HG02852 (cell line): ENCODE measurements around the gene RELN.
"Not testable (repeated sequence)": the region's sequence is repeated elsewhere in the genome, so short reads cannot be mapped to it uniquely, and the experiment has no call there.

Experiments used
- ATAC-seq: cut with Tn5 transposase; IDR thresholded peaks from one replicate; pipeline ENCODE4 v1.9.1; 2021; ENCODE audit warnings: mild to moderate bottlenecking, moderate library complexity; ENCODE audit not compliant: unreplicated experiment

Gene RELN

GRCh38 chr7:103795787-103796186 lies 193.7 kb downstream of the RELN start:
- no peak for ATAC-seq

DNA sequence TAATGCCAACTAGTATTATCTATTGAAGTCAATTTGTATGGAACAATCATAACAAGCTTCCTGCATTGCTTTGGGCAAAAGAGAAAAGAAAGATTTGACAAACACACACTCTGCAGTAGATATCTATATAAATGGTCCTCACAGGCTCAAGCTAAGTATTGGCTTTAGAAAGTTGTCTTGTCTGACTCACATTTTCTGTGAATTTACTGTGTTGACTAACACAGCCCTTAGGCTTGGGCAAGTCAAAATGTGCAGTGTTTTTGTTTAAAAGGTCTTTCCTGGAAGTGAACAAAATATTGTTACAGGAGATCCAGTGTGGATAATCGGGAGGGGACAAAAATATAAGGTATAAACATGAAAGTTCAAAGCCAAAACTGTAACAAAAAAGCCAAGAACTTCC lies 194.4 kb downstream of the RELN start:
- ATAC-seq = no peak

GRCh38 chr7:103794424-103794823 lies 195.0 kb downstream of the RELN start:
- no peak for ATAC-seq

GRCh38 chr7:103793614-103794013 lies 195.8 kb downstream of the RELN start:
- no peak for ATAC-seq

GRCh38 chr7:103791894-103792293 lies 197.6 kb downstream of the RELN start:
- no peak for ATAC-seq

GRCh38 chr7:103787041-103787440 lies 202.4 kb downstream of the RELN start:
- ATAC-seq = not testable (repeated sequence)

- ATAC-seq = no peak
Measured at GRCh38 chr7:103784646-103785286, 204.7 kb downstream of the RELN start.

- ATAC-seq = no peak
Measured at GRCh38 chr7:103781409-103781808, 208.0 kb downstream of the RELN start.

- ATAC-seq = not testable (repeated sequence)
Measured at GRCh38 chr7:103780561-103780960, 208.9 kb downstream of the RELN start.

GRCh38 chr7:103777440-103777839 lies 212.0 kb downstream of the RELN start:
- no peak for ATAC-seq

DNA sequence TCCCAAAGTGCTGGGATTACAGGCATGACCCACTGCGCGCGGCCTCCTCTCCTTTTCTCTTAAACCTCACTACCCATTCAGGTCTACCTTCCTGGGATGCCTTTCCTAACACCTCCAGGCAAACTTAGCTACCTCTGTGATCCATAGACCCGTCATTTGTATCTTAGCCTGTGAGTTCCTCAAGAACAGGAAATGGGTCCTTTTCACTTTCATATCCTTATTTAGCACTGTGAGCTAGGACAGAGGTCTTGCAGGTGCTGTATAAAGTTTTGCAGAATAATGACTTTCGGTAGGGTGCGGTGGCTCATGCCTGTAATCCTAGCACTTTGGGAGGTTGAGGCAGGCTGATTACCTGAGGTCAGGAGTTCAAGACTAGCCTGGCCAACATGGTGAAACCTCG lies 215.7 kb downstream of the RELN start:
- ATAC-seq = no peak

DNA sequence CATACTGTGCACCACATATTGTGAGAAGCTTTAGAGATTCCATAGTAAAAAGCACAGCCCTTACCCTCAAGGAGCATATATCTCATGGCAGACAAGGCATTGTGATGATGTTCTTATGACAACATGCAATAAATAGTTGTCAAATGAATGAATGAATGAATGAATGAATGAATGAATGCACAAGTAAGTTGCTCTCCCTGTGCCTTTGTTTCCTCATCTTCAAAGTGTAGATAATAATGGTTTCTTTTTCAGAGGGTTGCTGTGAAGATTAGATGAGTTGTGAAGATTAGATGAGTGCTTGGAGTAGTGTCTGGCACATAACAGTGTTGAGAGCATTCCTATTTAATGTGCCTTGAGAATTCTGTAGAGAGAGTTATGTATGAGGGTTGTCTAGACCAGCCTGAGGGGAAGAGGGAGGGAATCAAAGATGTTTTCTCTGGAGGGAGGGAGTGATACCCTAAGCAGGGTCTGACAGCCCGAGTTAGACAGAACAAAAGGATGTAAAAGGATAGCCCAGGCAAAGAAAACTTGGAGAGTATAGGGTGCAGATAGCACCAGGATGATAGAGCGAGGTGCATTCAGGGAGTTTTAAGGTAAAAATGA lies 217.2 kb downstream of the RELN start:
- no peak for ATAC-seq

DNA sequence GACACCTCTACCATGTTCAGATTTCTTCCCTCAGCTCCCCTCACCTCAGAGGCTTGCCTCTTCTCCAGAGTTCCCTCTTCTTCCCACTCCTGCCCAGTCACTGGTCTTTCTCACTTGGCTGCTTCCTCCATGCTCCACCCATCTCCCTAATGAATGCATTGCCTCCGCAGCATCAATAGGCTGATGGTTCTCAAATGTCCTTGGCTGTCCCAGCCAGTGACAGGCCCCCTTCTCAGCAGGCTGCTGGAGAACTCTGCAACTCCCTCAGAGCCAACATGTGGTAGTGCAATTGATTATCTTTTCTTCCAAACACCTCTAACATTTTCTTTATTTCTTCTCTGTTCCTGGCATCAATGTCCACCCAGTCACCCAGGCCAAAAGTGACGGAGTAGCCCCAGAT lies 218.2 kb downstream of the RELN start:
- ATAC-seq = no peak

DNA sequence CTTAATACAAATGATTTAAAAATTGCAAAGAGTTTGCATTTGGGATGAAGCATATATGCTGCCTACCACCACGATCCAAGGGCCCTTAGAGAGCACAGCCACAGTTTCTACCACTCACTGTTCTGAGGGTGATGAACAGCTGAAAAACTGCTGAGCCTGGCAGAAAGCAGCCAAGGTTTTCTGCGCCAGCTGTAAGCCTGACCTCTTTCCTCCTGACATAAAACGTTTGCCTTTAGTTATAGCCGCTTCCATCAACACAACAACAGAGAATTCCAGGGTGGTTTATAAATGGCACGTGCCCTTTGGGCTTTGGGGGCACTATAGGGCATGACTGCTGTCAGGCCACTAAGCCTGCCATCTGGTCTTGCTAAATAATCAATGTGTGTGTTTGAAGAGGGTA lies 222.8 kb downstream of the RELN start:
- no peak for ATAC-seq

GRCh38 chr7:103765901-103766300 lies 223.6 kb downstream of the RELN start:
- no peak for ATAC-seq

- no peak for ATAC-seq
Measured at GRCh38 chr7:103764901-103765300, 224.6 kb downstream of the RELN start.

DNA sequence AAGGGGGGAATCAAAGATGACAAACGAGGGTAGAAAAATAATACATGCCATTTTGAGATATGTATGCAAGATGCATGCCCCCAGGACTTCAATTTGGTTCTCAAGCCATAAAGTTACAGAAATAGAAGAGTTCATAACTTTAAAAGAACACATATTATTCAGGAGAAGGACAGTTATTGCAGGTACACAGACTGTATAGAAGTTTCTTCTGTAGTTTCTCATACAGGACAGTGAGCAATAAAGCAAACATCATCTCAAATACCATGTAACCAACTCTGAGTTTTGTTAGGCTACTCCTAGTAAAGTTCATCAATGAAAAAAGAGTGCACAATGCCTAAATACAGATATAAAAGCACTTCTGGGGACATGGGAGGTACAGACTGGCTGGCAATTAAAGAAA lies 226.6 kb downstream of the RELN start:
- ATAC-seq = no peak

GRCh38 chr7:103762065-103762760 lies 227.2 kb downstream of the RELN start:
- no peak for ATAC-seq

GRCh38 chr7:103752995-103753394 lies 236.5 kb downstream of the RELN start:
- ATAC-seq = no peak

GRCh38 chr7:103751311-103751880 lies 238.1 kb downstream of the RELN start:
- no peak for ATAC-seq

GRCh38 chr7:103748680-103749079 lies 240.8 kb downstream of the RELN start:
- no peak for ATAC-seq

GRCh38 chr7:103735377-103735776 lies 254.1 kb downstream of the RELN start:
- no peak for ATAC-seq
